Activated gamma-delta T cell treated with Interleukin-2 at 50 U/mL for 16 hours (primary cell): ENCODE results near the gene PARP16.
A peak's percentile ranks its signal among the peaks of the same experiment; 100 is the strongest.

Experiments
- DNase-seq: peaks from one replicate; pipeline ENCODE4 v3.0.0-alpha.2; 2020

The PARP16 gene

DNA sequence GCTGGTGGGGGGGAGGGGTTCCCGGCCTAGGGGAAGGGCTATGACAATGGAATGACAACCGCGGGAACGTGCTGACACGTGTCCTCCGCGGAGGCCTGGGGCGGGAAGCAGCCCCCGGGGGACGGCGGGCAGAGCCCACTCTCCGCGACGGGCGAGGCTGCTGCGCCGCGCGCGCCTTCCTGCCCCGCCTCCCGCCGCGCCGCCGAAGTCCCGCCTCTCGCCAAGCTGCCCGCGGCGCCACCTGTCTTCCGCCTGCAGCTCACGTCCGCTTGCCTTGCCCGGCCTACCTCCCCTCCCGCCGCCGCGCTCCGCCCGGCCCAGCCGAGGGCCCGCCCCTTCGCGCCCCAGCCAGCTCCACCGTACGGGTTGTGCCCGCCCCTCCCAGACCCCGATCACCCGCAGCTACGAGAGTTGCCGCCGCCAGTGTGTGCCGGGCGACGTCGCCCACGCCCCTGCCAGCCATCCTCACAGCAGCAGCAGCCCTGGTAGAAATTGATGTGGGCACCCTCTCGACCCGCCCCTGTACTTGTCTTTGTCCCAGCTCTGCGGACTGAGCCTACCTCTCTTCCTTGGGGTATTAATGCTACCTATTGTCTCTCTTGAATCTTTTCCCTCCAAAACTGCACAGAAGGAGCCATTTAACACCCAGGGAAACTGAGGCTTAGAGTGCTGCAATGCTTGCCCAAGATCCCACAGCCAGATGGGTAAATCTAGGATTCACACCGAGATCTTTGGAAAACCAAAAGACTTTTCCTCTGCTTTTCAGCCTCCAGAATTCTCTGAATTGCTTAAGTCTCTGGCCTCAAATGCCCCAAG, at the start of gene PARP16:
Gene PARP16, minus strand, starts transcription at position 180 of the 816 bp plus-strand sequence. CDS start 457 bp downstream, outside the sequence.
- peak; percentile 92 for DNase-seq

GRCh38 chr15:65335278-65336055, 48.8 kb upstream of the PARP16 start:
- DNase-seq: no peak

DNA sequence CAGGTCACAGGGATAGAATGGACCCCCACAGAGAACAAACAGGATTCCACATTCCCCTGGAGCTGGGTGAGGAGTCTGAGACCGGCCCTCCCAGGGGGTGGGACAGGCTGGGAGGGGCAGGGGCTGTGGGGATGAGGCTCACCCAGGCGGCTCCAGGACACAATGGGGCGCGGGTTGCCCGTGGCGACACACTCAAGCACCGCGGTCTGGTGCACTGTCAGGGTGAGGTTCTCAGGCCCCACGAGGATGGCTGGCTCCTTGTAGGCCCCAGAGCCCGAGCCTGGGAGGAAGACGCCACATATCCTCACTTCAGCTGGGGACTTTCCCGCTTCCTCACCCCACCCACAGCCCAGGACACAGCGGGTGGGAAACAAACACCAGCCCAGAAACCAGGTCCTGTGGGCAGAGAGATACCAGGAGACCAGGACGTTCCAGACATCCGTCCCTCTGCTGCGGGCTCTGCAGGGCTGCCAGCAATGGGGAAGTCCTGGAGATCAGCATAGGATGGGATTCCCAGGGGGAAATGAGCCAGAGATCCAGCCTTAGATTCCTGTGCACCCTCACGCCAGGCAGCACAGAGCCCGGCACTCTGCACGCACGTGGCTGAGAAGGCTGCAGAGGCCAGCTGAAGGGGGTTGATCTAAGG, 48.0 kb upstream of the PARP16 start:
- DNase-seq: no peak

DNA sequence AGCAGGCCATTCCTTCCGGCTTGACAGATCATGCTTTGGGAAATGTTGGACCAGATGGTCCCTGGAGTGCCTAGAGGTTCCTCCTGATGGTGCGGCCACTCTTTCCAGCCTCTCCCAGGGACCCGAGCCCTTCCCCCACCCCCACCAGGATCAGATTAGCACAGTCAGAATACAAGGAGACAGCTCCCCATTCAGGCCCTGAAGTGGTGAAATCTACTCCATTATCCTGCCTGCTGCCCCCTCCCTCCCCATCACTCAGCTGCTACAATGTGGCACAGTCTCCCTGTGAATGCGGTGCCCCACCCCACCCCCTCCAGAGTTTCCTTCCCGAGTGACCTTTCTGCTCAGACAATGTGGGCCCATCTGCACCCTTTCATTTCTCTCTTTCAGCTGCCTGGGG, 47.2 kb upstream of the PARP16 start:
- DNase-seq: no peak

GRCh38 chr15:65333148-65333820, 46.6 kb upstream of the PARP16 start:
- no peak for DNase-seq

GRCh38 chr15:65332391-65333147, 45.9 kb upstream of the PARP16 start:
- DNase-seq: no peak

- DNase-seq: no peak
These were observed 45.1 kb upstream of the PARP16 start for GRCh38 chr15:65331811-65332210.

GRCh38 chr15:65330934-65331645, 44.4 kb upstream of the PARP16 start:
- DNase-seq: no peak

DNA sequence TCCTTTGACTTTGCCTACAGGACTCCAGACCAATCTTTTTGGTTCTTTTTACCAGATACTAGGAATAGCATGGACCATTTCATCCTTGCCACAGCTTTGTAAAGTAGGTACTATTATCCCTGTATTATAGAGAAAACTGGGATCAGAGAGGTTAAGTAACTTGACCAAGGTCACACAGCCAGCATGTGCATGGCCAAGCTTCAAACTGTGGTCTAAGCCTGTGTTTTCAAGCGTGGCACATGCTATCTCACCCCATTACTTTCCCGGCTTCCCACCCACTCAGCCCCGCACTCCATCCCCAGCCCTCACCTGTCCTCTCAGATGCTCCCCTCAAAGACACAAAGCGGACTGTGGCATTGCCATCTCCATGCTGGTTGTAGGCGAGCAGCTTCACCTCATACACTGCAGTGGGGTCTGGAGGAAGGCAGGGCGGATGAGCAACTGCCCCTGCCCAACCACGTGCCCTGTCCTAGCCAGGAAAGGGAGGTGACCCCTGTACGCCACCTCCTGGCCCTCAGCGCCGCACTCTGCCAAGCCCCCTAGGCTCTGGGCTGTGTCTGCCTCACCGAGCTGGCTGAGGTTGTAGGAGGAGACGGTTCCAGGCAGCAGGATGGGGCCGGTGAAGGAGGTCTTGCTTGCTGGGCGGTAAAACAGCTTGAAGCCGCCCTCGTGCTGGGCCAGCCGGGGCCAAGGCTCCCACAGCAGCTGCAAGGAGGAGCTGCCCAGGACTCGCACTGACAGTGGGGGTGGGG, 43.5 kb upstream of the PARP16 start:
- no peak for DNase-seq

DNA sequence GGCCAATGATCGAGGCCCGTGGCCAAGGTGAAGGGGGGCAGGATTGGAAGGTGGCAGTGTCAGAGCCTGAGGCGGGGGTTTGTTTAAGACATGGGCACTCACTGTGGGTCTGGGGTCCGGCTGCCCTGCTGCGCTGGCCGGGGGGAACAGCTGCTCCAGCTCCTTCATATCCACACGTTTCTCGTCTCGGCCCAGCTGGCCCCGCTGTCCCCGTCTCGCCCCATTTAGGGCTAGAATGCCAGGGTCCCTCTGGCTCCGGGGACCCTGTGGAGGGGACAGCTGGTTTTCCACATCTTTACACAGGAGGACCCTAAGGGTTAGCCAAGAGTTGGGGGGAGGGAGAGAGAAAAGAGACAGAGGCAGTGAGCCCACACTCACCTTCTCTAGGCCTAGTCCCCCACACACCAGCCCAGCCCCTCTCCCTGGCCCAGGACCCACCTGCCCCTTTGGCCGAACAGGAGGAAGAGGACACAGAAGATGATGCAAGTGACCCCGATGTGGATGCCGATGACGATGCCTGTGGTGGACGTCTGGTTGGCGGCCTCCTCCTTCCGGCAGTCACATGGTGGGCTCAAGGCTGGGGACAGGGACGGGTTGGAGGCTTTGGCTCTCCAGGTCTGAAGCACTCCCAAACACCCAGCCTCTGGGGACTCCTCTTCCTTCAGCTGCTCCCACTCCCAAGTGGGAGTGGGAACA, 42.8 kb upstream of the PARP16 start:
- no peak for DNase-seq

- DNase-seq: no peak
These were observed 42.0 kb upstream of the PARP16 start for GRCh38 chr15:65328506-65329287.

GRCh38 chr15:65327651-65328393, 41.1 kb upstream of the PARP16 start:
- no peak for DNase-seq

- DNase-seq: no peak
These were observed 40.1 kb upstream of the PARP16 start for GRCh38 chr15:65326818-65327217.

GRCh38 chr15:65326117-65326526, 39.4 kb upstream of the PARP16 start:
- DNase-seq: no peak

- no peak for DNase-seq
These were observed 36.4 kb upstream of the PARP16 start for GRCh38 chr15:65323071-65323511.

DNA sequence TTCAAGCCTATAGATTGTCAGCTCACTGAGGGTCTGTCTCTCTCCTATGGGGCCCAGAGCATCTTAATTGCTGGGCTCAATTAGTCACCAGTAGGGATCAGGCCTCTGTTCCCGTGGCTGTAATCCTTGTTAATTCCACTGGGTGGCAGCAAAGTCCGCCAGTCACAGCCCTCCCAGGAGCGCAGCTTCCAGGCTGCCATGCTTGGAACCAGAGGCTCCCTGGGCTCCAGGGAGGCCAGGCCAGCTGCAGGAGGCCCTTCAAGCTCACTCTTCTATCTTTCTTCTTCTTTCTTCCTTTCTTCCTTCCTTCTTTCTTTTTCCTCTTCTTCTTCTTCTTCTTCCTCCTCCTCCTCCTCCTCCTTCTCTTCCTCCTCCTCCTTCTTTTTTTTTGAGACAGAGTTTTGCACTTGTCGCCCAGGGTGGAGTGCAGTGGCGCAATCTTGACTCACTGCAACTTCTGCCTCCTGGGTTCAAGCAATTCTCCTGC, 32.2 kb upstream of the PARP16 start:
- DNase-seq: peak; percentile 73

DNA sequence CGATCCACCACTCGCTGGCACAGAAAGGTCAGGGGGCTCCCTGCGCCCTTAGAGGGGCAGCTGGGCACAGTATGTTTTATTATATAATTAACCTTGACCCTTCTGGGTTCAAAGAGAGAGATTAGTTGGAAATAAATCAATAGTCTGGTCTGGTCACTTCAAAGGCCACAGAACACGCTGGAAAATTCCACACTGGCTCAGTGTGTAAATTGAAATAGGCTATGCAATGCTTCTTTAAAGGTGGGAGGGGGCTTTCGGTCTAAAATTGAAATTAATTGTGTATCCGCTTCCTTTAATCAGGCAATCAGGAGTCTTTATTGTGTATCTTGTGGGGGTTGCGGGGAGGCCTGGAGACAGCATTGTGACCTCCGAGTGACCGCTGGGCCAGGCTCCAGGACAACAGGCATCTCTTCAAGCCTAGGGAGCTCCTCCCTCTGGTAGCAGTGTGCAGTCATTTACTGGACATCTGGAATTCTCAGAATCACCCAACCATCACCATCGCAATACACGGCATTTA, 25.8 kb upstream of the PARP16 start:
- no peak for DNase-seq

GRCh38 chr15:65311760-65312159, 25.1 kb upstream of the PARP16 start:
- DNase-seq: no peak
